ENCODE data around the gene UMPS.

DNA sequence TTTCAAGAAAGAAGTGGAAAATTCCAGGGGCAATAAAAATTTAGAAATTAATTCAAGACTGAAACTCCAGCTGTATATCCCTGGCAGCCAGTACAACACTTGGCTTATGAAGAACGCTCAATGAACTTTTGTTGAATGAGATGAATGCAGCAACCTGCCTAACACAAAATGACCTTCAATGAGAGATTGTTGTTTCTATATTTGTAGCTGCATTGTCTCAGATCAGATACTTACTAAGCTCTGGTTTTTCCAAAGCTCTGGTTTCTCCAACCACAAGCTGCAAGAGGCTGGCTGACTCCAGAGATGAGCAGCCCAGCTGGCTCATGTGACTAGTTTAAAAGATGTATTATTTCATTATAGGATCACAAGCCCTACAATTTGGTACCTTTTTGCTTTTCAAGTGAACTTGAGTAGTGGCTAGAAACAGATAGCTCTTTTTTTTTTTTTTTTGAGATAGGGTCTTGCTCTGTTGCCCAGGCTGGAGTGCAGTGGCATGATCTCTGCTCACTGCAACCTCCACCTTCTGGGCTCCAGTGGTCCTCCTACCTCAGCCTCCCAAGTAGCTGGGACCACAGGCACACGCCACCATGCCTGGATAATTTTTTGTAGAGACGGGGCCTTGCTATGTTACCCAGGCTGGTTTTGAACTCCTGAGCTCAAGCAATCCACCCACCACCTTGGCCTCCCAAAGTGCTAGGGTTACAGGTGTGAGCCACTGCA, 57.4 kb downstream of the UMPS start:
- TF ChIP-seq, protein P1, sequence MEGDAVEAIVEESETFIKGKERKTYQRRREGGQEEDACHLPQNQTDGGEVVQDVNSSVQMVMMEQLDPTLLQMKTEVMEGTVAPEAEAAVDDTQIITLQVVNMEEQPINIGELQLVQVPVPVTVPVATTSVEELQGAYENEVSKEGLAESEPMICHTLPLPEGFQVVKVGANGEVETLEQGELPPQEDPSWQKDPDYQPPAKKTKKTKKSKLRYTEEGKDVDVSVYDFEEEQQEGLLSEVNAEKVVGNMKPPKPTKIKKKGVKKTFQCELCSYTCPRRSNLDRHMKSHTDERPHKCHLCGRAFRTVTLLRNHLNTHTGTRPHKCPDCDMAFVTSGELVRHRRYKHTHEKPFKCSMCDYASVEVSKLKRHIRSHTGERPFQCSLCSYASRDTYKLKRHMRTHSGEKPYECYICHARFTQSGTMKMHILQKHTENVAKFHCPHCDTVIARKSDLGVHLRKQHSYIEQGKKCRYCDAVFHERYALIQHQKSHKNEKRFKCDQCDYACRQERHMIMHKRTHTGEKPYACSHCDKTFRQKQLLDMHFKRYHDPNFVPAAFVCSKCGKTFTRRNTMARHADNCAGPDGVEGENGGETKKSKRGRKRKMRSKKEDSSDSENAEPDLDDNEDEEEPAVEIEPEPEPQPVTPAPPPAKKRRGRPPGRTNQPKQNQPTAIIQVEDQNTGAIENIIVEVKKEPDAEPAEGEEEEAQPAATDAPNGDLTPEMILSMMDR (conservative IDR thresholded peaks at IDR 0.05; ENCODE audit: low read length) = no peak
- no peak for TF ChIP-seq EZH2phosphoT487 (IDR thresholded peaks at IDR 0.05; ENCODE audit: borderline replicate concordance)

Measured in Loucy (cell line).